Fibroblast of skin of scalp (primary cell): ENCODE measurements around the gene RPTN. TPM values are rescaled to one million over a fixed set of nuclear protein-coding genes. Genes with fewer than 3 reads are reported as not detected.

Source experiments
- DNase-seq: peaks from one replicate; pipeline ENCODE4 v3.0.0-alpha.2; 2013
- polyA plus RNA-seq, 2 experiments: library from polyadenylated mRNA; unstranded; fragments of 120-200 nt; gene quantifications; one replicate each; pipeline ENCODE4 v1.2.1, GENCODE V29; 2013; ENCODE audit not compliant: insufficient read length in 2 of 2

The RPTN gene
- polyA plus RNA-seq (2013, experiment 1 of 2; ENCODE audit: insufficient read length) = not detected
- not detected for polyA plus RNA-seq (2013, experiment 2 of 2; ENCODE audit: insufficient read length)

- no peak for DNase-seq
Observed at GRCh38 chr1:152159144-152159543, at the start of gene RPTN. Gene RPTN (minus strand): TSS chr1:152159228. CDS start chr1:152157889, 1,339 bp downstream.

- DNase-seq = no peak
Observed at GRCh38 chr1:152198982-152199381, 40.0 kb upstream of the RPTN start.

GRCh38 chr1:152197361-152197941, 38.4 kb upstream of the RPTN start:
- no peak for DNase-seq

- DNase-seq = no peak
Observed at GRCh38 chr1:152191711-152192110, 32.7 kb upstream of the RPTN start.

- no peak for DNase-seq
Observed at GRCh38 chr1:152191260-152191659, 32.2 kb upstream of the RPTN start.

GRCh38 chr1:152190589-152190988, 31.6 kb upstream of the RPTN start:
- DNase-seq = no peak

- peak; percentile 65 for DNase-seq
Observed at GRCh38 chr1:152189657-152190442, 30.8 kb upstream of the RPTN start.

GRCh38 chr1:152188673-152189591, 29.9 kb upstream of the RPTN start:
- DNase-seq = peak; percentile 57

- no peak for DNase-seq
Observed at GRCh38 chr1:152186556-152187285, 27.7 kb upstream of the RPTN start.

GRCh38 chr1:152185544-152186391, 26.7 kb upstream of the RPTN start:
- peak; percentile 73 for DNase-seq

- DNase-seq = peak; percentile 78
Observed at GRCh38 chr1:152182944-152183361, 23.9 kb upstream of the RPTN start.

- peak; percentile 19 for DNase-seq
Observed at GRCh38 chr1:152182431-152182830, 23.4 kb upstream of the RPTN start.

- DNase-seq = peak; percentile 38
Observed at GRCh38 chr1:152179566-152179965, 20.5 kb upstream of the RPTN start.

GRCh38 chr1:152170287-152170905, 11.4 kb upstream of the RPTN start:
- DNase-seq = no peak

- DNase-seq = no peak
Observed at GRCh38 chr1:152169366-152170025, 10.5 kb upstream of the RPTN start.

GRCh38 chr1:152168535-152168868, 9.5 kb upstream of the RPTN start:
- DNase-seq = no peak

- DNase-seq = peak; percentile 85
Observed at GRCh38 chr1:152167835-152168534, 9.0 kb upstream of the RPTN start.

- DNase-seq = no peak
Observed at GRCh38 chr1:152166966-152167365, 7.9 kb upstream of the RPTN start.

GRCh38 chr1:152165286-152166077, 6.5 kb upstream of the RPTN start:
- no peak for DNase-seq
